Activated T-cell treated with anti-CD3 and anti-CD28 coated beads, Interleukin-2, amount 50 U/mL, for 1 hour (primary cell): ENCODE data around the gene SNRNP40.

Source experiments
- DNase-seq: peaks from one replicate; pipeline ENCODE4 v3.0.0-alpha.2; 2020

SNRNP40 gene

GRCh38 chr1:31228986-31229385 is 67.6 kb downstream of the SNRNP40 start:
- DNase-seq: no peak

DNA sequence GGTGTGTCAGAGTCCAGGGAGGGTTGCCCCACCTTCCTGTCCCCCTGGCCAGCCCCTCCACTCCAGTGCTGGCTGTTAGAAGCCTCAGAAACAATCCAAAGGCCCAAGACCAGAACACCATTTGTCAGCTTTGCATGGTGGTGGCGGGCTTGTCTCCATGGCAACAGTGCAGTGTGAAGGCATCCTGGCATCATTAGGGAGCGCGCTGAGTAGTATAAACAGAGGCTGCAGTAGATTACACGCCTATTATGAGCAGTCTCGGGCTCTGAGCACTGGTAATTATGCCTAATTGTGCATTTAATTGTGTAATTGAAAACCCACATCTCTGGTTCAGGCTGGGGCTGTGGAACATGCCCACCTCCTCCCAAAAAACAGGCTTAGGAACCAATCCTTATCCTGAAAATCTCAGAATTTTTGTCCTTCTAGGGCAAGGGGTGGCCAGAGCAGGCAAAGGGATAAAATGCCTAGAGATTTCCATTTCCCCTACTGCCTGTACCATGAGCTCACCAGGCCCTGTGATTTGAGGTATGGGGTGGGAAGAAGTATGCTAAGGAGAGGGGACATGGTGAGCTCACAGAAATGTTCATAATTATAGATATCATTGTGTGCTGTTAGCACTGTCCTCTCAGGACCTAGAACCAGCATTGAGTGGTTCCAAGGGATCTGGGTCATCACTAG is 68.6 kb downstream of the SNRNP40 start:
- no peak for DNase-seq

GRCh38 chr1:31224068-31224467 is 72.5 kb downstream of the SNRNP40 start:
- no peak for DNase-seq

GRCh38 chr1:31222176-31222575 is 74.4 kb downstream of the SNRNP40 start:
- no peak for DNase-seq

DNA sequence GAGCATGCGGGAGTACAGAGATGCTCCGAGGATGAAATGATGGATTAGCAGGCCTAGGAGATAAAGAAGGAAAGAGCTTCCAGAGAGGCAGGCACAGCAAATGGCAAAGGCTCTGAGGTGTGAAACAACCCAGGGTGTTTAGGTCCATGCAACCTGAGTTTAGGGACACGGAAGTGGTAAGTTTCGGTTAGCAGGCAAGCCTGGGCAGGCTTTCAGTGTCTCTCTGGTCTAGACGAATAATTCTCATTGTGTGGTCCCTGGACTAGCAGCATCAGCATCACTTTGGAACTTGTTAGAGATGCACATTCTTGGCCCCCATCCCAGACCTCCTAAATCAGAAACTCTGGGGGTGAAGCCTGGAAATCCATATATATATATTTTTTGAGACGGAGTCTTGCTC is 75.5 kb downstream of the SNRNP40 start:
- no peak for DNase-seq

DNA sequence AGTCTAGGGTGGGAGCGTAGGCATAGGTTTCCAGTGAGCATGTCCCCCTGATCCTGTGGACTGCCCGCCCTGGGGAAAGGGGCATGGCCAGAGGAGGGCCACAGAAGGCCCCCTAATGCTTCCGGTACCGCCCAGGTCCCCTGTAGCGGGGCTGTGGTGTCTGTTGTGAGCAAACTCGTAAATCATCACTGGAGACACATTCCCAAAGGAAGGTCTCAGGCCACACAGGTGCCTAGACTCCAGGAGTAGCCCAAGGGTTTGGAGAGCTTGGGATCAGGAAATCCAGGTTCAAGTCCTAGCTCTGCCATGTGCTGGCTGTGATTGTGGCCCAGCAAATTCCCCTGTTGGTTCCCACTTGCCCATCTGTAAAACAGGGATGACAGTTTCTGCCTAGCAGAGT is 77.1 kb downstream of the SNRNP40 start:
- no peak for DNase-seq

DNA sequence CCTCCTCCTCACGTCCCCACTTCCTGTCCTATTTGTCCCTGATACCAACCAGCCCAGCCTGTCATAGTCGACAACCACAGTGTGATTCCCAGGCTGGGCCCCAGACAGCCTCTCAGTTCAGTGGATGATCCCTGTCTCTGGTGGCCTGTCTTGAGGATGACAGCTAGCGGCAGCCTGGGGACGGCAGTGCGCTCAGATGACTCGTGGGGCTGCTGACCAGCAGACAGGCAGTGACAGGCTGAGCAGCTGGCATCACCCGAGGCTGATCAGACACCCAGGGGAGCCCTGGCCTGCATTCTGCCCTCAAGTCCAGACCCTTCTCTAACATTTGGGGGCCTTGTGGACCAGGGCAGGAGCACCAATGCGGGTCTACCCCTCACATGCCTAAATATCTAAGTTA is 77.9 kb downstream of the SNRNP40 start:
- no peak for DNase-seq

- DNase-seq: no peak
Observed at GRCh38 chr1:31216016-31216415, 80.6 kb downstream of the SNRNP40 start.

- DNase-seq: no peak
Observed at GRCh38 chr1:31215065-31215570, 81.5 kb downstream of the SNRNP40 start.

DNA sequence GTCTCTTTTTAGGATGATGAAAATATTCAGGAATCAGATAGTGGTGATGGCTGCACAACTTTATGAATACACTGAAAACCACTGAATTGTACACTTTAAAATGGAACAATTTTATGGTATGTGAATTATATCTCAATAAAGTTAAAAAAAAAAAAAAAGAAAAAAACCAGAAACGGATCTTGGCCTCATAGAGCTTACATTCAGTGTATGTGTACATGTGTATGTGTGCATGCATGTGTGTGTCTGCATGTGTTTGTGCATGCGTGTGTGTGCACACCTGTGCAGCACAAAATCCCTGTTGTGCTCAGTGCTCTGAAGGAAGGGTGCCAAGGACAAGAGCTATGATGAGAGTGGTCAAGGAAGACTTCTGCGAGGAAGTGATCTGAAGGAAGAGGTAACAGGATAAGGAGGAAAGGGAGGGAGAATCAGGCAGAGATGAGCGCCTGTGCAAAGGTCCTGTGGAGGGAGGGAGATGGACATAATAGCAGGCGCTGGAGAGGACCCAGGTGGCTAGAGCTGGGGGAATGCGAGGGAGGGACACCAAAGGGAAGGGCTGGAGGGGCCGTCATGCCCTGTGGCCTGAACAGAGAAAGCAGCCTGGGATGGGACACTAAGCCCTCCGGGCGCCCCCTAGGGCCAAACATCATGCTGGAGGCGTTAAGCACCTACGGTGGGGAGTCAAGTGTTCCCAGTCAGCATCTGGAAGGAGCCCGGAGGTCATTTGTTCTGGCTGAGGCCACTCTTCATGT is 82.1 kb downstream of the SNRNP40 start:
- no peak for DNase-seq
